Mononuclear cell (primary cell): ENCODE results near the gene SCAF4. TPM values are rescaled to one million over a fixed set of nuclear protein-coding genes. Genes with fewer than 3 reads are reported as not detected.

Source experiments
- H3K27me3 ChIP-seq: 2 replicates; pipeline ENCODE4 v1.6.0; 2011; ENCODE audit warnings: low read length, control low read depth; ENCODE audit not compliant: insufficient read depth
- H3K4me1 ChIP-seq: 2 replicates; pipeline ENCODE4 v1.5.1; 2011; ENCODE audit warnings: mild to moderate bottlenecking, low read length, control low read depth; ENCODE audit not compliant: insufficient read depth
- H3K4me3 ChIP-seq: 2 replicates; pipeline ENCODE4 v1.5.1; 2011; ENCODE audit warnings: mild to moderate bottlenecking, low read length, moderate library complexity
- H3K9me3 ChIP-seq: 2 replicates; pipeline ENCODE4 v1.5.1; 2011; ENCODE audit warnings: low read depth, mild to moderate bottlenecking, control low read depth, low read length
- total RNA-seq: library from RNA; depleted of rRNA; stranded (reverse); fragments of >200 nt; gene quantifications from one replicate; pipeline ENCODE4 v1.2.3, GENCODE V29; 2012

The SCAF4 gene
- total RNA-seq, 1 donor: 27.6 TPM

- H3K27me3 ChIP-seq: no peaks in the 10 kb centered on the region
- H3K9me3 ChIP-seq: no peaks in the 10 kb centered on the region
- H3K4me1 ChIP-seq: peaks cover 7% of the 10 kb centered on the region
- no peak overlapping the region for H3K4me3 ChIP-seq
Observed at GRCh38 chr21:31711326-31711725, 20.6 kb downstream of the SCAF4 start.

- no peaks in the 10 kb centered on the region for H3K27me3 ChIP-seq
- no peaks in the 10 kb centered on the region for H3K9me3 ChIP-seq
- H3K4me3 ChIP-seq: no peak overlapping the region
- H3K4me1 ChIP-seq: peaks cover 7% of the 10 kb centered on the region
Observed at GRCh38 chr21:31710586-31710985, 21.3 kb downstream of the SCAF4 start.

- no peaks in the 10 kb centered on the region for H3K9me3 ChIP-seq
- no peaks in the 10 kb centered on the region for H3K27me3 ChIP-seq
- peaks cover 7% of the 10 kb centered on the region for H3K4me1 ChIP-seq
- no peak overlapping the region for H3K4me3 ChIP-seq
Observed at GRCh38 chr21:31708541-31708940, 23.4 kb downstream of the SCAF4 start.

- no peaks in the 10 kb centered on the region for H3K9me3 ChIP-seq
- peaks cover 7% of the 10 kb centered on the region for H3K4me1 ChIP-seq
- H3K27me3 ChIP-seq: no peaks in the 10 kb centered on the region
- H3K4me3 ChIP-seq: no peak overlapping the region
Observed at GRCh38 chr21:31707499-31707898, 24.4 kb downstream of the SCAF4 start.

GRCh38 chr21:31706562-31706961, 25.4 kb downstream of the SCAF4 start:
- H3K27me3 ChIP-seq: no peaks in the 10 kb centered on the region
- no peak overlapping the region for H3K4me3 ChIP-seq
- no peaks in the 10 kb centered on the region for H3K9me3 ChIP-seq
- peaks cover 4% of the 10 kb centered on the region for H3K4me1 ChIP-seq

- H3K27me3 ChIP-seq: no peaks in the 10 kb centered on the region
- H3K9me3 ChIP-seq: no peaks in the 10 kb centered on the region
- H3K4me3 ChIP-seq: no peak overlapping the region
- H3K4me1 ChIP-seq: no peaks in the 10 kb centered on the region
Observed at GRCh38 chr21:31700040-31700439, 31.9 kb downstream of the SCAF4 start.

GRCh38 chr21:31698461-31698860, 33.5 kb downstream of the SCAF4 start:
- H3K27me3 ChIP-seq: no peaks in the 10 kb centered on the region
- no peaks in the 10 kb centered on the region for H3K9me3 ChIP-seq
- no peaks in the 10 kb centered on the region for H3K4me1 ChIP-seq
- no peak overlapping the region for H3K4me3 ChIP-seq

- H3K9me3 ChIP-seq: no peaks in the 10 kb centered on the region
Observed at GRCh38 chr21:31696424-31696823, 35.5 kb downstream of the SCAF4 start.

GRCh38 chr21:31693222-31693621, 38.7 kb downstream of the SCAF4 start:
- no peaks in the 10 kb centered on the region for H3K9me3 ChIP-seq
- H3K4me3 ChIP-seq: no peak overlapping the region
- no peaks in the 10 kb centered on the region for H3K27me3 ChIP-seq
- no peaks in the 10 kb centered on the region for H3K4me1 ChIP-seq

More at GRCh38 chr21:31696424-31696823, 35.5 kb downstream of the SCAF4 start:
- H3K27me3 ChIP-seq: no peaks in the 10 kb centered on the region
- H3K4me3 ChIP-seq: no peak overlapping the region
- no peaks in the 10 kb centered on the region for H3K4me1 ChIP-seq

GRCh38 chr21:31688603-31689368, 43.1 kb downstream of the SCAF4 start:
- Histone ChIP-seq H3K4me3 (no peak overlapping the region), H3K9me3 (no peaks in the 10 kb centered on the region), H3K27me3 (no peaks in the 10 kb centered on the region), H3K4me1 (no peaks in the 10 kb centered on the region)

- no peak overlapping the region for H3K4me3 ChIP-seq
- H3K4me1 ChIP-seq: no peaks in the 10 kb centered on the region
- no peaks in the 10 kb centered on the region for H3K9me3 ChIP-seq
- no peaks in the 10 kb centered on the region for H3K27me3 ChIP-seq
Observed at GRCh38 chr21:31687108-31687507, 44.8 kb downstream of the SCAF4 start.

GRCh38 chr21:31686272-31686915, 45.5 kb downstream of the SCAF4 start:
- Histone ChIP-seq H3K27me3 (no peaks in the 10 kb centered on the region), H3K9me3 (no peaks in the 10 kb centered on the region), H3K4me1 (no peaks in the 10 kb centered on the region), H3K4me3 (no peak overlapping the region)

GRCh38 chr21:31684918-31685317, 47.0 kb downstream of the SCAF4 start:
- Histone ChIP-seq H3K27me3 (no peaks in the 10 kb centered on the region), H3K9me3 (no peaks in the 10 kb centered on the region), H3K4me1 (no peaks in the 10 kb centered on the region), H3K4me3 (no peak overlapping the region)

- H3K27me3 ChIP-seq: no peaks in the 10 kb centered on the region
- H3K4me3 ChIP-seq: no peak overlapping the region
- no peaks in the 10 kb centered on the region for H3K4me1 ChIP-seq
- H3K9me3 ChIP-seq: no peaks in the 10 kb centered on the region
Observed at GRCh38 chr21:31683029-31683428, 48.9 kb downstream of the SCAF4 start.

- H3K9me3 ChIP-seq: no peaks in the 10 kb centered on the region
- H3K4me3 ChIP-seq: no peak overlapping the region
- no peaks in the 10 kb centered on the region for H3K4me1 ChIP-seq
- no peaks in the 10 kb centered on the region for H3K27me3 ChIP-seq
Observed at GRCh38 chr21:31682620-31683019, 49.3 kb downstream of the SCAF4 start.

GRCh38 chr21:31678478-31678877, 53.4 kb downstream of the SCAF4 start:
- Histone ChIP-seq H3K27me3 (no peaks in the 10 kb centered on the region), H3K4me1 (no peaks in the 10 kb centered on the region), H3K9me3 (no peaks in the 10 kb centered on the region), H3K4me3 (no peak overlapping the region)
